ENCODE measurements around the gene IFT122.

IFT122 gene

GRCh38 chr3:129519449-129519848, 79.4 kb downstream of the IFT122 start:
- H3K27me3 Mint-ChIP-seq, result no peaks in the 10 kb centered on the region
- no peaks in the 10 kb centered on the region for H3K9me3 Mint-ChIP-seq
- H3K4me1 Mint-ChIP-seq (ENCODE audit: low read depth in 2 of 2), result peaks cover 0 to 12% of the 10 kb centered on the region in 2 donors
- H3K27ac Mint-ChIP-seq, result no peak overlapping the region
- H3K4me3 Mint-ChIP-seq, result no peak overlapping the region
- no peaks in the 10 kb centered on the region for H3K36me3 Mint-ChIP-seq (ENCODE audit: insufficient read depth)
- no peak for DNase-seq
- ATAC-seq (replicated peaks), result no peak

GRCh38 chr3:129519896-129520715, 80.1 kb downstream of the IFT122 start:
- Mint-ChIP-seq H3K27ac (peak overlapping the region in 1 of 2 donors; percentile 18), H3K36me3 (ENCODE audit: insufficient read depth) (no peaks in the 10 kb centered on the region)

DNA sequence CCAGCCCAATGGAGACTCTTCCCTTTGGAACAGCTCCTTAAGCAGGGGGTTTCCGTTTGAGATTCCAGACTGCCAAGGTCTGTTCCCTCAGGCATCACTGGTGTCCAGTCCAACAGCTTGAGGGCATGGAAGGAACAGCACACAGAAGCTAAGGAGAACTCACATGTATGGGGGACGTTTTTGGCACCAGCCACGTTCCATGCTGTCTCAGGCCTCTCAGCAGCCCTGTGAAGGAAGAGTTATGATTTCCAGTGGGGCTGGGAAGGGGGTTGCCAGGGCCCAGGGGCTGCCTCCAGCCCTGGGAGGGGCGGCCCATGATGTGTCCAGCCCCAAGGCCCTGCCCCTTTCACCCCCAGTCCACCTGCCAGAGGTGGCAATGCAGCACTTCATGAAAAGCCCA, 80.9 kb downstream of the IFT122 start:
- no peaks in the 10 kb centered on the region for H3K9me3 Mint-ChIP-seq
- ATAC-seq (replicated peaks) (no peak), DNase-seq (no peak)
- no peaks in the 10 kb centered on the region for H3K36me3 Mint-ChIP-seq (ENCODE audit: insufficient read depth)
- H3K4me3 Mint-ChIP-seq, result no peak overlapping the region
- H3K27me3 Mint-ChIP-seq, result no peaks in the 10 kb centered on the region
- H3K4me1 Mint-ChIP-seq (ENCODE audit: low read depth in 2 of 2), result peaks cover 0 to 12% of the 10 kb centered on the region in 2 donors
- no peak overlapping the region for H3K27ac Mint-ChIP-seq

More at GRCh38 chr3:129519896-129520715, 80.1 kb downstream of the IFT122 start:
- DNase-seq, result no peak
- no peak for ATAC-seq (replicated peaks)
- H3K9me3 Mint-ChIP-seq, result no peaks in the 10 kb centered on the region
- H3K4me1 Mint-ChIP-seq (ENCODE audit: low read depth in 2 of 2), result peaks cover 0 to 12% of the 10 kb centered on the region in 2 donors
- H3K4me3 Mint-ChIP-seq, result no peak overlapping the region
- H3K27me3 Mint-ChIP-seq, result no peaks in the 10 kb centered on the region

DNA sequence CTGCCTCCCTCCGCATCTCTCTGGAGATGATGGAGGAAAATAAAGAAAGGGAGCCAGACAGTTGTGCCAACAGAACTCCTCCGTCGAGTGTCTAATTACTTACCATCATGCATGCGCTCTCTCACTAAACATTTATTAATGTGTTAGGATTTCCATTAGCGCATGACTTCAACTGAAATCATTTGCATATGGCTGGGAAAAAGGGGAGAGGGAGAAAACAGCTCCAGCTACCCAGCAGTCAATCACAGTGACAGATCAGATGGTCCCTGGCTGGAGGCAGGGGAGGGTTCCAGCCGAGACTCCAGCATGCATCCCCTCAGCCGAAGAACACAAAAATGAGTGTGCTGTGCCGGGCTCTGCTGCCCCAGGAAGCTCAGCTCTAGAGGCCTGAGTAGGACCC, 81.6 kb downstream of the IFT122 start:
- Mint-ChIP-seq H3K4me1 (ENCODE audit: low read depth in 2 of 2) (peaks cover 0 to 12% of the 10 kb centered on the region in 2 donors), H3K9me3 (no peaks in the 10 kb centered on the region), H3K4me3 (no peak overlapping the region), H3K27me3 (no peaks in the 10 kb centered on the region), H3K27ac (no peak overlapping the region), H3K36me3 (ENCODE audit: insufficient read depth) (no peaks in the 10 kb centered on the region)
- DNase-seq (no peak), ATAC-seq (replicated peaks) (no peak)

GRCh38 chr3:129522953-129523352, 82.9 kb downstream of the IFT122 start:
- Mint-ChIP-seq H3K9me3 (no peaks in the 10 kb centered on the region), H3K27ac (peak overlapping the region; percentile 22 to 57), H3K36me3 (ENCODE audit: insufficient read depth) (no peaks in the 10 kb centered on the region), H3K27me3 (no peaks in the 10 kb centered on the region), H3K4me3 (no peak overlapping the region), H3K4me1 (ENCODE audit: low read depth in 2 of 2) (peaks cover 0 to 9% of the 10 kb centered on the region in 2 donors)
- ATAC-seq (replicated peaks), result no peak
- no peak for DNase-seq

DNA sequence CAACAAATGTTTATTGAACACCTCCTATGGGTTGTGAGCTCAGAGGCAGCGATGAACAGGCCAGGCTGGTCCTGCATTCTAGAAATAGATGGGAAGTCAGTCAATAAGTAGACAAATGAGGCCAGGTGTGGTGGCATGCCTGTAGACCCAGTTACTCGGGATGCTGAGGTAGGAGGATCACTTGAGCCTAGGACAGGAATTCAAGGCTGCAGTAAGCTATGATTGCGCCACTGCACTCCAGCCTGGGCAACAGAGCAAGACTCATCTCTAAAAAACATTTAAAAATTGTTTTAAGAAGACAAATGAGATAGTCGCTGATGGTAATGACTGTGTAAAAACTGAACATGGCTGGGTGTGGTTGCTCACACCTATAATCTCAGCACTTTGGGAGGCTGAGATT, 84.1 kb downstream of the IFT122 start:
- ATAC-seq (replicated peaks) (no peak), DNase-seq (no peak)
- Mint-ChIP-seq H3K27ac (no peak overlapping the region), H3K4me1 (ENCODE audit: low read depth in 2 of 2) (peaks cover 0 to 9% of the 10 kb centered on the region in 2 donors), H3K36me3 (ENCODE audit: insufficient read depth) (no peaks in the 10 kb centered on the region), H3K27me3 (no peaks in the 10 kb centered on the region), H3K9me3 (no peaks in the 10 kb centered on the region), H3K4me3 (no peak overlapping the region)

GRCh38 chr3:129525341-129525968, 85.4 kb downstream of the IFT122 start:
- Mint-ChIP-seq H3K4me1 (ENCODE audit: low read depth in 2 of 2) (peaks cover 0 to 5% of the 10 kb centered on the region in 2 donors), H3K36me3 (ENCODE audit: insufficient read depth) (no peaks in the 10 kb centered on the region), H3K4me3 (no peak overlapping the region), H3K27ac (peak overlapping the region in 1 of 2 donors; percentile 59), H3K9me3 (no peaks in the 10 kb centered on the region), H3K27me3 (no peaks in the 10 kb centered on the region)
- DNase-seq, result no peak
- ATAC-seq (replicated peaks), result peak; percentile 26

GRCh38 chr3:129526121-129526900, 86.3 kb downstream of the IFT122 start:
- ATAC-seq (replicated peaks), result peak; percentile 67
- Mint-ChIP-seq H3K36me3 (ENCODE audit: insufficient read depth) (no peaks in the 10 kb centered on the region), H3K4me3 (no peak overlapping the region)

DNA sequence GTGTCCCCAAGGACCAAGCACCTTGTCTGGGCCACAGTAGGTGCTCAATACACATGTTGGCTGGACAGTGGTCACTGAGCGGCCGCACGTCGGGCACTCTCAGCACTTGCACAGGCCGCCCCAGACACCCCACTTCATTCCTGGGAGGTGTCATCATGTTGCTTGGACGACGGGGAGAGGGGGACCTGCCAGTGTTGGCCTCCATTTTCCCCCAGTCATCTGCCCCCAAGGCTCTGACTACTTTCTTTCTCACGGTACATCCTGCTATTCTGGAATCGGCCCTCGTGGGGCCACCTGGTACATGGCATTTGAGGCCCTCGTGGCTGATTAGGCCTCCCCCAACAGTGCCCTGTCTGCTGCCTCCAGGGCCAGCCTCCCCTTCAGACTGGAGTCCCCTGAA, 87.2 kb downstream of the IFT122 start:
- H3K4me1 Mint-ChIP-seq (ENCODE audit: low read depth in 2 of 2), result peaks cover 0 to 3% of the 10 kb centered on the region in 2 donors
- H3K4me3 Mint-ChIP-seq, result no peak overlapping the region
- H3K9me3 Mint-ChIP-seq, result no peaks in the 10 kb centered on the region
- DNase-seq, result no peak
- no peak for ATAC-seq (replicated peaks)
- H3K27ac Mint-ChIP-seq, result peak overlapping the region; percentile 57 to 90
- peaks cover 0 to 4% of the 10 kb centered on the region in 2 donors for H3K27me3 Mint-ChIP-seq
- peaks cover 1% of the 10 kb centered on the region for H3K36me3 Mint-ChIP-seq (ENCODE audit: insufficient read depth)

More at GRCh38 chr3:129526121-129526900, 86.3 kb downstream of the IFT122 start:
- DNase-seq, result no peak
- Mint-ChIP-seq H3K27ac (peak overlapping the region in 1 of 2 donors; percentile 38), H3K9me3 (no peaks in the 10 kb centered on the region), H3K4me1 (ENCODE audit: low read depth in 2 of 2) (peaks cover 0 to 5% of the 10 kb centered on the region in 2 donors), H3K27me3 (no peaks in the 10 kb centered on the region)

GRCh38 chr3:129528589-129529100, 88.6 kb downstream of the IFT122 start, which contains the start of gene RHO:
RHO (plus strand) TSS chr3:129528639; CDS start chr3:129528734, 95 bp downstream.
- Mint-ChIP-seq H3K36me3 (ENCODE audit: insufficient read depth) (peaks cover 3% of the 10 kb centered on the region), H3K27ac (peak within 1 kb of the TSS; percentile 57 to 90), H3K27me3 (peaks cover 0 to 4% of the 10 kb centered on the region in 2 donors), H3K9me3 (no peaks in the 10 kb centered on the region), H3K4me3 (no peak within 1 kb of the TSS), H3K4me1 (ENCODE audit: low read depth in 2 of 2) (no peaks in the 10 kb centered on the region)
- no peak for DNase-seq
- no peak for ATAC-seq (replicated peaks)

DNA sequence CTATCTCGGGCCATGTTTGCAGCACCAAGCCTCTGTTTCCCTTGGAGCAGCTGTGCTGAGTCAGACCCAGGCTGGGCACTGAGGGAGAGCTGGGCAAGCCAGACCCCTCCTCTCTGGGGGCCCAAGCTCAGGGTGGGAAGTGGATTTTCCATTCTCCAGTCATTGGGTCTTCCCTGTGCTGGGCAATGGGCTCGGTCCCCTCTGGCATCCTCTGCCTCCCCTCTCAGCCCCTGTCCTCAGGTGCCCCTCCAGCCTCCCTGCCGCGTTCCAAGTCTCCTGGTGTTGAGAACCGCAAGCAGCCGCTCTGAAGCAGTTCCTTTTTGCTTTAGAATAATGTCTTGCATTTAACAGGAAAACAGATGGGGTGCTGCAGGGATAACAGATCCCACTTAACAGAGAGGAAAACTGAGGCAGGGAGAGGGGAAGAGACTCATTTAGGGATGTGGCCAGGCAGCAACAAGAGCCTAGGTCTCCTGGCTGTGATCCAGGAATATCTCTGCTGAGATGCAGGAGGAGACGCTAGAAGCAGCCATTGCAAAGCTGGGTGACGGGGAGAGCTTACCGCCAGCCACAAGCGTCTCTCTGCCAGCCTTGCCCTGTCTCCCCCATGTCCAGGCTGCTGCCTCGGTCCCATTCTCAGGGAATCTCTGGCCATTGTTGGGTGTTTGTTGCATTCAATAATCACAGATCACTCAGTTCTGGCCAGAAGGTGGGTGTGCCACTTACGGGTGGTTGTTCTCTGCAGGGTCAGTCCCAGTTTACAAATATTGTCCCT, 89.6 kb downstream of the IFT122 start:
- Mint-ChIP-seq H3K4me1 (ENCODE audit: low read depth in 2 of 2) (no peaks in the 10 kb centered on the region), H3K36me3 (ENCODE audit: insufficient read depth) (peaks cover 3% of the 10 kb centered on the region), H3K27ac (no peak overlapping the region), H3K4me3 (no peak overlapping the region), H3K9me3 (no peaks in the 10 kb centered on the region), H3K27me3 (peaks cover 0 to 4% of the 10 kb centered on the region in 2 donors)
- no peak for DNase-seq
- ATAC-seq (replicated peaks), result no peak

DNA sequence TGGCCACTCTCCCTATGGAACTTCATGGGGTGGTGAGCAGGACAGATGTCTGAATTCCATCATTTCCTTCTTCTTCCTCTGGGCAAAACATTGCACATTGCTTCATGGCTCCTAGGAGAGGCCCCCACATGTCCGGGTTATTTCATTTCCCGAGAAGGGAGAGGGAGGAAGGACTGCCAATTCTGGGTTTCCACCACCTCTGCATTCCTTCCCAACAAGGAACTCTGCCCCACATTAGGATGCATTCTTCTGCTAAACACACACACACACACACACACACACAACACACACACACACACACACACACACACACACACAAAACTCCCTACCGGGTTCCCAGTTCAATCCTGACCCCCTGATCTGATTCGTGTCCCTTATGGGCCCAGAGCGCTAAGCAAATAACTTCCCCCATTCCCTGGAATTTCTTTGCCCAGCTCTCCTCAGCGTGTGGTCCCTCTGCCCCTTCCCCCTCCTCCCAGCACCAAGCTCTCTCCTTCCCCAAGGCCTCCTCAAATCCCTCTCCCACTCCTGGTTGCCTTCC, 90.3 kb downstream of the IFT122 start:
- no peaks in the 10 kb centered on the region for H3K4me1 Mint-ChIP-seq (ENCODE audit: low read depth in 2 of 2)
- H3K27ac Mint-ChIP-seq, result no peak overlapping the region
- H3K9me3 Mint-ChIP-seq, result no peaks in the 10 kb centered on the region
- peaks cover 3% of the 10 kb centered on the region for H3K36me3 Mint-ChIP-seq (ENCODE audit: insufficient read depth)
- no peak overlapping the region for H3K4me3 Mint-ChIP-seq
- peaks cover 0 to 4% of the 10 kb centered on the region in 2 donors for H3K27me3 Mint-ChIP-seq
- ATAC-seq (replicated peaks) (no peak), DNase-seq (no peak)
